Smooth muscle cell of trachea (primary cell): ENCODE measurements around the gene TFAP2C. TPM values are rescaled to one million over a fixed set of nuclear protein-coding genes. Genes with fewer than 3 reads are reported as not detected.

Source experiments
- total RNA-seq: library from RNA; depleted of rRNA; stranded (reverse); fragments of >200 nt; gene quantifications from 2 replicates; pipeline ENCODE4 v1.2.1, GENCODE V29; 2014

The TFAP2C gene
- total RNA-seq: not detected in 2 replicates

DNA sequence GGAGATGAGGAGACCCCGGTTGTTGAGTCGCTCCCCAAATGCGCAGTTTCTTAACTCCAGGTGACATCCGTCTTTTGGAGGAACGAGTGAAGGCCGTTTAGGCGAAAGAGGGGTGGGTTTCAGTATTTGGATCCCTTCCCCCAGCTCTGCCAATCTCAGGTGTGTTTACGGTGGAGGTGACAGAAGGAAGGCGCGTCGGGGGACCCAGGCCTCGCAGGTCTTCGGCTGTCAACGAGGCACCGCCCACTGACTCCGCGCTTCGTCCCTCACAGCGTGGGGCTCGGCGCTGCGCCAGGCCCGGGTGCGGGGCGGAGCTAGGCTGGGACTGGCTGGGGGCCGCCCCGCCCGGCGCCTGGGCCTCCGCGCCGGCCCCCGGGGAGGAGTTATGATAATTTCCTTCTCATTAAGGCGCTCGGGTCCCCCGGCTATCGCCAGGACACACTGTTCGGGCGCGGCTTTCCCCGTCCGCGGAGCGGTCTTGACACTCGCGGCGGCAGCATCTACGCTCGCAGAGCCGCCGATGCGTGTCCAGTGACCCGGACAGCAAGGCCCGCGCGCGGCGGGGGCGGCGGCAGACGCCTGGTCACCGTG lies at the start of gene TFAP2C:
TFAP2C (plus strand) TSS at position 434 of the 591 bp plus-strand sequence. CDS start 239 bp downstream, outside the sequence.

Other genes starting within 250 kb of the TFAP2C start
- gene AURKA, start 237.1 kb upstream of the TFAP2C start, total RNA-seq: 10.4 and 66.9 TPM in 2 replicates
- 44.9 and 52.8 TPM in 2 replicates for gene CSTF1, start 236.7 kb upstream of the TFAP2C start, total RNA-seq
- 10.5 and 12.4 TPM in 2 replicates for gene CASS4, start 217.0 kb upstream of the TFAP2C start, total RNA-seq
- gene RTF2, start 160.7 kb upstream of the TFAP2C start, total RNA-seq: 109 and 119 TPM in 2 replicates
- not detected in 2 replicates for gene FAM209A, start 104.6 kb upstream of the TFAP2C start, total RNA-seq
- gene FAM209B, start 96.1 kb upstream of the TFAP2C start, total RNA-seq: not detected in 2 replicates